DMS153 treated with DMSO at 0.1 percent for 48 hours (cell line): Measurements from ENCODE around the gene AP4S1.
"Not testable (repeated sequence)": the region's sequence is repeated elsewhere in the genome, so short reads cannot be mapped to it uniquely, and the experiment has no call there.

Experiments used
- DNase-seq: peaks from one replicate; lab custom pipeline; 2025; ENCODE audit not compliant: unreplicated experiment; lab: John Stamatoyannopoulos, UW

The AP4S1 gene

DNA sequence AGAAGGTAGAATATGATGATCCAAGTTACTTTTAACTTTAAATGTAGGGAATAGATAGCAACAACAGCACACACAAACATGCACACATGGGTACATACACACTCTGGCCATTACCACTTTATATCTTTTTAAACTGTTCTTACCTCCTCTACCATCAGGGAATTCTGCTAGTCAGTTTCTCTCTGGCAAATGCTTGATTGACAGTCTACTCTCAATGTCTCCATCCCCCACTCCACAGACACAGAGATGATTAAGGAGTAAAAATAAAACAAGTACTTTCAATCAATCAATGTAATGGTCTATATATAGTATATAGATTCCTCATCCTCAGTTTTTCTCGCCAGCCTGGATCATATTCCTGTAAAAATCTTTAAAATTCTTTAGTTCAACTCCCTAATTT, 16.9 kb downstream of the AP4S1 start:
- DNase-seq: no peak

DNA sequence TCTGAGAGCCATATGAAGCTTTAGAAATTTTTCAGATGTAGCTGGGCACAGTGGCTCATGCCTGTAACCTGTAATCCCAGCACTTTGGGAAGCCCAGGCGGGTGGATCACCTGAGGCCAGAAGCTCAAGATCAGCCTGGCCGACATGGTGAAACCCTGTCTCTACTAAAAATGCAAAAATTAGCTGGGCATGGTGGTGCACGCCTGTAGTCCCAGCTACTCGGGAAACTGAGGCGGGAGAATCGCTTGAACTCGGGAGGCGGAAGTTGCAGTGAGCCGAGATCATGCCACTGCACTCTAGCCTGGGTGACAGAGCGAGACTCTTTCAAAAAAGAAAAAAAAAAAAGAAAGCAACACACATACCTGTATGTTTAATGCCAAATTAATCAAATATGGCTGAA, 17.4 kb downstream of the AP4S1 start:
- DNase-seq: not testable (repeated sequence)

DNA sequence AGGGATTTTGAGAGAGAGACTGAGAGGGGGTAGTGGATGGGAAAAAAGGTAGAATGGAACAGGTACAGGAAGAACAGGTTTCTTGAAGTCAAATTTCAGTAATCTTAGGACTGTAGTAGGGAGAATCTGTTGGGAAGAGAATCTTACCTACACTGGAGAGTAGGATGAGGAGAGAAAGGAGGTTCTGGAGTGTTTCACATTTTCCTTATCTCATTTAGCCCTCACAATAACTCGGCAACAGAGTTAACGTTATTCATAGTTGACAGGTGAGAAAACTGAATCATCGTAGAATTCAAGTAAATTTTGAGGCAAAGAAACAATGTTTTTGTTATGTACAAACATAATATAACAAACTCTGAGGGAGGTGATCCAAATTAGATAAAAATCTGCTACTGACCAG, 17.9 kb downstream of the AP4S1 start:
- no peak for DNase-seq

DNA sequence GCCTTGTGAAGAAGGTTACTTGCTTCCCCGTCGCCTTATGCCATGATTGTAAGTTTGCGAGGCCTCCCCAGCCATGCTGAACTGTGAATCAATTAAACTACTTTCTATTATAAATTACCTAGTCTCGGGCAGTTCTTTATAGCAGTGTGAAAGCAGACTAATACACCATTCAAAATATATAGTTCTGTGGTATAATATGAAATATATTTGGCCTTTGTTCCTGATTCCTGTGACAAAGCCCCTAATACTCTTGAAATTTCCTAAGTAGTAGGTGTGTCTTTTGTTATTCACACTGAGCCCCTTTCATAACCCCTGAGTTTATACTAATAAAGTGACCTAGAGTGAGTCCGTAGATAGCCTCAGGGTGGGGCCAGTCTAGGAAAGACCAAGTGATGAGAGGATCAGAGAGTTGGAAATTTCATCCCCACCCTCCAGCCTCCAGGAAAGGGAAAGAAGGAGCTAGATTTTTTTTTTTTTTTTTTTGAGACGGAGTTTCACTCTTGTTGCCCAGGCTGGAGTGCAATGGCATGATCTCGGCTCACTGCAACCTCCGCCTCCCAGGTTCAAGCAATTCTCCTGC, 20.1 kb downstream of the AP4S1 start:
- no peak for DNase-seq

DNA sequence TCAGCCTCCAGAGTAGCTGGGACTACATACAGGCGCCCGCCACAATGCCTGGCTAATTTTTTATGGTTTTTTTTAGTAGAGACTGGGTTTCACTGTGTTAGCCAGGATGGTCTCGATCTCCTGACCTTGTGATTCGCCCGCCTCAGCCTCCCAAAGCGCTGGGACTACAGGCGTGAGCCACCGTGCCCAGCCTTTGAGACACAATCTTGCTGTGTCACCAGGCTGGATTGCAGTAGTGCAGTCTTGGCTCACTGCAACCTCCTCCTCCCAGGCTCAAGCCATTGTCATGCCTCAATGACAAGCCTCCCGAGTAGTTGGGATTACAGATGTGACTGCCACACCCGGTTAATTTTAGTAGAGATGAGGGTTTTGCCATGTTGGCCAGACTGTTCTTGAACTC, 22.1 kb downstream of the AP4S1 start:
- DNase-seq: no peak

DNA sequence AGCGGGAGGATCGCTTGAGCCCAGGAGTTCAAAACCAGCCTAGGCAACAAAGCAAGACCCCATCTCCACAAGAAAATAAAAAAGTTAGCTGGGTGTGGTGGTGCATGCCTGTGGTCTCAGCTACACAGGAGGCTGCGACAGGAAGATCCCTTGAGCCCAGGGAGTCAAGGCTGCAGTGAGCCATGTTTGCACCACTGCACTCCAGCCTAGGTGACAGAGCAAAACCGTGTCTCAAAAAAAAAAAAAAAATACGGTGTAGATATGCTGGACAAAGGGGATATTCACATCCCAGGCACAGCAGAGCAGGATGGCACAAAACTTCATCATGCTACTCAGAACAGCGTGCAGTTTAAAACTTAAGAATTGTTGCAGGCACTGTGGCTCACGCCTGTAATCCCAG, 25.6 kb downstream of the AP4S1 start:
- no peak for DNase-seq

DNA sequence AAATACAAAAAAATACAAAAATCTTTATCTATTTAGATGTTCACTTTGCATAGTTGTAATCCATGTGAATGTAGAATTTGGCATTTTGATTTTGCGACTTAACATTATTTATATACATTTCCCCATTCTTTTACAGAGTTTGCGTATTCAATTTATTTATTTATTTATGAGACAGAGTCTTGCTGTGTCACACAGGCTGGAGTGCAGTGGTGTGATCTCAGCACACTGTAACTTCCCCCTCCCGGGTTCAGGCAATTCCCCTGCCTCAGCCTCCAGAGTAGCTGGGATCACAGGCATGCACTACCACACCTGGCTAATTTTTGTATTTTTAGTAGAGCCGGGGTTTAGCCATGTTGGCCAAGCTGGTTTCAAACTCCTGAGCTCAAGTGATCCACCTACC, 26.1 kb downstream of the AP4S1 start:
- DNase-seq: no peak

DNA sequence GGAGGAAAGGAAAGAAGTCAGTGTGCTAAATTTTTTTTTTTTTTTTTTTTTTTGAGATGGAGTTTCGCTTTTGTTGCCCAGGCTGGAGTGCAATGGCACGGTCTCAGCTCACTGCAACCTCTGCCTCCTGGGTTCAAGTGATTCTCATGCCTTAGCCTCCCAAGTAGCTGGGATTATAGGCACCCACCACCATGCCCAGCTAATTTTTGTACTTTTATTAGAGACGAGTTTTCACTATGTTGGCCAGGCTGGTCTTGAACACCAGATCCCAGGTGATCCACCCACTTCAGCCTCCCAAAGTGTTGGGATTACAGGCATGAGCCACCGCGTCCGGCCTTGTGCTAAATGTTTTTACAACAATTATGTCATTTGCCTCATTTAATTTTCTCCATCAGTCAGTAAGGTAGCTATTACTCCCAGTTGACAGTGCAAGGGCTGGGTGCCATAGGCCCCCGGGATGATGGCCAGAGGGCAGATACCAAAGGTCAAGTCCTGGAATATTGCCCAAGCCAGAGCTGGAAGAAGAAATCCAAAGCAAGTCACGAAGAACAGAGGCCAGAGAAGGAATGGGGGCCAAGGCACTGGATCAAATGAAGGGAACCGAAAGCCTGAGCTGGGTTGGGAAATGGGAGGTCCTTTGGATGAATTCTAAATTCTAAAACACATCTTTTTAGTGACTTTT, 27.6 kb downstream of the AP4S1 start:
- DNase-seq: not testable (repeated sequence)

DNA sequence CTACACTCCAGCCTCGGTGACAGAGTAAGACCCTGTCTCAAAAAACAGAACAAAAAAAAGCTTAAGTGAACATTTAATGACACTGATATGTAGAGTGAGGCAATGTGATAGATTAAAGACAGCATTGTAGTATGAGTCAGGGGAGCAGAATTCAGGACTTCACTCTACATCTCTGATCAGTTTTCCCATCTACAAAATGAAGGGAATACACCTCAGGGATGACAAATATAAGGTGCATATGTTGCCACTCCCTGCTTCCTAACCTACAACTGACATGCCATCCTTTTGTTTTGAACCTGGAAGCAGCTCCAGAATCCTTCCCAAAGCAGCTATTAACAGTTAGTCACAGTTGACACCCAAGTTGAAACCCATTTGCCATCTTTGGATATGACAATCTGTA, 31.6 kb downstream of the AP4S1 start:
- DNase-seq: no peak

DNA sequence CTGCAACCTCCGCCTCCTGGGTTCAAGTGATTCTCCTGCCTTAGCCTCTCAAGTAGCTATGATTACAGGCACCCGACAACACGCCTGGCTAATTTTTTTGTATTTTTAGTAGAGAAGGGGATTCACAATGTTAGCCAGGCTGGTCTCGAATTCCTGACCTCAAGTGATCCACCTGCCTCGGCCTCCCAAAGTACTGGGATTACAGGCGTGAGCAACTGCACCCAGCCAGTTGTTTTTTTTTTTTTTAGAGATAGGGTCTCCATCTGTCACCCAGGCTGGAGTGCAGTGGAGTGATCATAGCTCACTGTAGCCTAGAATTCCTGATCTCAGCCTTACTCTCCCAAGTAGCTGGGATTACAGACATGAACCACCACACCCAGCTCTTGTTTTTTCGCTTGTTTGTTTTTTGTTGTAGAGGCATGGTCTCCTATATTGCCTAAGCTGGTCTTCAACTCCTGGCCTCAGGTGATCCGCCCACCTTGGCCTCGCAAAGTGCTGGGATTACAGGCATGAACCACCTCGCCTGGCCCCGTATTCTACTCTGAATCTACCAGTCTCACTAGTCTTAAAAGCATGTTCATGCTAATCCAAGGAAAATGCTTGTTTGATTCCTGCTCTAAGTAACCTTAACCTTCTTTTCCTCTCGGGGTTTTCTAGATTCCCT, 32.4 kb downstream of the AP4S1 start:
- no peak for DNase-seq

DNA sequence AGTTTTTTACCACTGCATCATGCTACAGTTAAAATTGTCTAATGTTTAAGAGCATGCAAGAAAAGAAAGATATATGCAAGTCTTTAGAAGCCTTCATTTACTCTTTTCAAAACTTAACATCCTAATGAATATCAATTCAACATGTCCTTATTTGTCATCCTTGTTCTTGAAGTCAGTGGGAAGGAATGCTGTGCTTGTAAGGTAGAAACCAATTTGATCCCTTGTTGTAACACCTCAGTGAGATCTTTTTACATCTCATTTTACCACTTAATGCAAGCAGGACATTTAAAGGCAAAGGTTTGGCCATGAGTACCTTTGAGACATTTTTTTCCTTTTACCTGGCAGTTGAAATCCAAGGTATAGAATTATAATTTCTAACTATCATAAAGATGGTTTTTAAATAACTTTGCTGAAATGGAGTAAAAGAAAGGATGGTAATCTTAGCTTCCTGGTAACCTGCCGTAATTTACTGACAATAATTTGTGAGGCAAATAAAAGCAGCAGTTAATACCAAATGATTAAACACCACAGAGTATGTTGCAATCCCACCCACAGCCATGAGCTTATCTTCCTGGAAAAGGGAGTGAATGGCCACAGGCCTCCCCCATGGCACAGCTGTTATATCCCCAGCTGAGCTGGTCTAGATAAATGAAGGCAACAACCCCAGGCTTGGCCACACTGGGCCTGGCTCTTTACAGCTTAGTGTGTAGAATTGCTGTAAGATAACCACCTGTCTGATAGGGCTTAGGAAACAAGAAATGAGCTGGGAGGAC, 33.9 kb downstream of the AP4S1 start:
- no peak for DNase-seq

DNA sequence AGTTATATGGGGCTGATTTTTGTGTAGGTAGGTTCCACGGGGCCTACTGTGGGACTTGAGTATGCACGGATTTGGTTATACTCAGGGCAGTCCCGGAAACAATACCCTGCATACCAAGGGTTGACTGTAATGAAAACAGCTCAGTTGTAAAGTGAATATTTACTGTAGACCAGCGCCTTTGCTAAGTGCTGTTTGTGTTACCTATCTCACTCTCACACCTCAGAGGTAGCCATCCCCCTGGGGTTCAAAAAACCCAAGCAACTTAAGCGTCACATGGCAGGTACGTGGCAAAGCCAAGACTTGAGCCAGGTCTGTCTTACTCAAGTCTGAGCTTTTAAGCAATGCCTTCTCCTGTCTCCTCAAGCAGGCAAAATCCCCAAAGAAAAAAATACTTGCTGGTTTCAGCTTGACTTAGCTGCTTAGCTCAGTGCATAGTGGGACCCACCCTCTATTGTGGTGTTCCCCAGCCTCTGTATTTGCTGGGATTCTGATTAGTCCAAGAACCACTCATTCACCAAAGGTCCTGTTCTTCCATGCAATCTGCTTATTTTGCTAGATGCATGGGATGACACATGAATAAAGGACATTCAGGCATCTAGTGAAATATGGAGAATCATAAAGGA, 34.9 kb downstream of the AP4S1 start:
- no peak for DNase-seq

DNA sequence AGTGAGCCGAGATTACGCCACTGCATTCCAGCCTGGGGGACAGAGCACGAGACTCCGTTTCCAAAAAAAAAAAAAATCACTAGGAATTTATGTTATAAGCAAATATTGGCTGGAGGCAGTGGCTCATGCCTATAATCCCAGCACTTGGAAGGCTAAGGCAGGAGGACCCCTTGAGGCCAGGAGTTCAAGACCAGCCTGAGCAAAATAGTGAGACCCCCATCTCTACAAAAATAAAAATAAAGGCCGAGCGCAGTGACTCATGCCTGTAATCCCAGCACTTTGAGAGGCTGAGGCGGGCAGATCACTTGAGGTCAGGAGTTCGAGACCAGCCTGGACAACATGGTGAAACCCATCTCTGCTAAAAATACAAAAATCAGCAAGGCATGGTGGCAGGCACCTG, 37.5 kb downstream of the AP4S1 start:
- DNase-seq: not testable (repeated sequence)

DNA sequence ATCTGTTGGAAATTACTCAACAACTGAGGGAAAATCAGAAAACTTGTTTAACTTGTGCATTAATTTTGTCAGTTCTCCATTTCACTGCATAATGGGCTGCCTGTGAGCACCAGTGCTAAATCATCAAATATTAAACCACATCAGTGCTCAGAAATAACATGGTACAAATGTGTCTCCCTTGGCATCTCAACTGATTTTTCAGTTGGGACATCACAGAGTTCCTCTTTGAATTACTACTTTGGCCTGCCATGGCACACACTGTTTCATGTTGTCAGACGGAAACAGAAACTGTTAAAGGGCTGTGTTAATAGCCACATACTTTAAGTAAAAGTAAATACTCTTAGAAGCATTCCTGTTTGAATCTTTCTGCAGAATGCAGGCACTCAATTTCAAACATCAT, 42.8 kb downstream of the AP4S1 start:
- no peak for DNase-seq

DNA sequence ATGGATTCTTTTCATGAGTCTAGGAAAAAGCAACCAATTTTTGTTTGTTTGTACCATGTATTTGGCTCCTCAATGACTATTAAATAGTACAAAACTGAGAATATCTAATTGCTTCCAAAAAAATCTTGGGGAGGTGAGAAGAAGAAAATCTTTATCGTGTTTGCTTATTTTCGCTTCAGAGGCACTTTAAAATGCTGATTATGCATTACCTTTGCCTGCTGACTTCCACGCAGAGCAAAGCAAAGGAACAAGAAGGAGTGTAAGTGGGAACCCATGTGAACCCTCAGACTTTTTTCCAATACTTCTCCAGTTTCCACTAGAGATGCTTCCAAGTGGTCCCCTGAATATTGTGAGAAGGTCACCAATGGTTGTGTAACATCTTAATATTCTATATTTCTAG, 43.9 kb downstream of the AP4S1 start:
- DNase-seq: no peak

DNA sequence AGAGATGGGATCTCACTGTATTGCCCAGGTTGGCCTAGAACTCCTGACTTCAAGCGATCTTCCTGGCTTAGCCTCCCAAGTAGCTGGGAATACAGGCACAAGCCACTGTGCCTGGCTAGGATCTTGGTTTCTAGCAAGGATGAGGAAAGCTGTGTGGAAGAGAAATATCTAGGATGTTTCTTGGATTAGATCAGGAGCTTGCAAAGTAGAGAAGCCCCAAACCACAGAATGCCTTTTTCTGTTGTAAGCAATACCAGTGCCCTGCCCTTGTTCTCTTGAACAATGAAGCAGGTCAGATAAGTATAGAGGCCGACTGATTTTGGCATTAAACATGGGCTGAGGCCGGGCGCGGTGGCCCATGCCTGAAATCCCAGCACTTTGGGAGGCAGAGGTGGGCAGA, 45.0 kb downstream of the AP4S1 start:
- DNase-seq: no peak

DNA sequence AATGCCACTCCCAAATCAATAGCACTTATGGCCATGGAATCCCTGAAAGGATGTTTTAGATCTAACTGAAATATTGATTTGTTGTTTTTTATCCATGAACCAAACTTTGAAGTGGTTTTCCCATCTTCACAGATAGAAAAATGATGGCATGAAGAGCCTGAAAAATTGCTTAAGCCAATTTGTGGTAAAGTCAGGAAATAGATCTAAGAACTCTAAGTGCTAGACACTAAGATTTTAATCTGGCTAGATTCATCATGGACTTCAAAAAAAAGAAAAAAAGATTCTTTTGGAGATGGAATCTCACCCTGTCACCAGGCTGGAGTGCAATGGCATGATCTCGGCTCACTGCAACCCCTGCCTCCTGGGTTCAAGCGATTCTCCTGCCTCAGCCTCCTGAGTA, 45.7 kb downstream of the AP4S1 start:
- no peak for DNase-seq

DNA sequence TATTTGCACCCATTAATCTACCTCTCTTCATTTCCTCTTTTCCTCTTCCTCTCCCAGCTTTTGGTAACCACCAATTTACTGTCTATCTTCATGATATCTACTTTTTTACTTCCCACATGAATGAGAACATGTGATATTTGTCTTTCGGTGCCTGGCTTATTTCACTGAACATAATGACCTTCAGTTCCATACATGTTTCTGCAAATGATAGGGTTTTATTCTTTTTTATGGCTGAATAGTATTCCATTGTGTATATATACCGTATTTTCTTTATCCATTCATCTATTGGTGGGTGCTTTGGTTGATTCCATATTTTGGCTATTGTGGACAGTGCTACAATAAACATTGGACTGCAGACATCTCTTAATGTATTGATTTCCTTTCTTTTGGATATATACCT, 49.7 kb downstream of the AP4S1 start:
- no peak for DNase-seq

DNA sequence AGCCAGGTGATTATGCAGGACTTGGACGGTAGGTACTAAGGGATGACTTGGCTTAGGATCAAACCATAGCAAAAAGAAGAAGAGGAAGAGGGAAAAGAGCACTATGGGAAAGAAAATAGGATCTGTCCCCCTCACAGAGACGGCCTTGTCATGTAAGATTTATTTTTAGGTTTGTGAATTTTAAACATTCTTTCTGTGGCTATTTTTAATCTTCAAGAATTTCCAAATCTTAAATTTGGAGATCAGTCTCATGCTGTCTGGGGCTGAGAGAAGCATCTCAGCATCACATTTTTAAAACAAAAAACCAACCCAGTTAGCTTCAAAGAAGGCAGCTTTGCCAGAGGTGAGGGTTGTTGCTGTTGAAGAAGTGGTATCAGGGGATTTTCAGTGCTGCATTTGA, 53.3 kb downstream of the AP4S1 start:
- DNase-seq: no peak

DNA sequence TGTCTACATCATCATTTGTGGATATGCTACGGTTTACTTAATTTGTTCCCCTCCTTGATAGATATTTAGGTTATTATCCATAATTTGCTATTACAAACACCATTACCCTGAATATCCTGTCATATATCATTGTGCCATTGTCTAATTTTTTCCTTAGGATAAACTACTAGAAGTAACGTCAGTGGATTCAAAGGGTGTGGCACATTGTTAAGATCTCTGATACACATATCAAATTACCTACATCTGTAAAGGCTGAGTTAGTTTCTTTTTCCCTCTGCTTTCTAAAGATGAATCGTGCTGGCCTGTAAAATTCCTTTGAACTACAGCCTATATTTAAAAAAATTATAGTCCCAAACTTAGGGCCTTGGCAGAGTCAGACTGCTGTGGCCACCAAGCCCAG, 54.6 kb downstream of the AP4S1 start:
- DNase-seq: no peak

DNA sequence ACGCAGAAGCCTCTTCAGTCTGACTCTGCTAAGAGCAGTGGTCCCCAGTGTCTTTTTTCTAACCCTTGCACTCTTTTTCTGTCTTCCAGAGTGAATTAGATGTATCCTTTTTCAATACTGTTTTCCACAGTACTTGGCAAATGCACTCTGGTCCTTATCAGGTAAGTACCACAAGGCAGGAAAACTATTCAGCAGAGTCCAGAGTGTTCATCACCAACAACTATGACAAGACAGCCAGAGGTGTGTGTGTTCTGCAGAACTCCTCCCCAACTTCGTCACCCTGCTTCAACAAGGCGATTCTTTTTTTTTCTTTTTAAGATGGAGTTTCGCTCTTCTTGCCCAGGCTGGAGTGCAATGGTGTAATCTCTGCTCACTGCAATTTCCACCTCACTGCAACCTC, 55.0 kb downstream of the AP4S1 start:
- no peak for DNase-seq

DNA sequence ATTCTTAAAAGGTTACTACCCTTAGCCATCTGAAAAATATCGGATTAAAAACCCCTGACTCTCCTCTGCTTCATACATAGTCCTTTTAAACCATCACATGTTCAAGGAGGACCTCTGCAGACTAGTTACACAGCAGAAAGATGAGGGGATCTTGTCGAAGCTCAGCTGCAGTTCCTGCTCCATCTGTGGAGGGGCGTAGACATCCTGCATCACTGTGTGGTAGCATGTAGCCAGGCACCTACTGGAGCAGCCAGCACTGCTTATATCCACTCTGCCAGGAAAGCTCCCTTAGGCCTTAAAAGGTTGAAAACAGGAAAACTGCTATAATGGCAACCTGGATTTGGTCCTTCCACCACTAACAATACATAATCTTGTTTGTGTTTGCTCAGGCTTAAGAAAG, 58.3 kb downstream of the AP4S1 start:
- no peak for DNase-seq
